AG04450 (cell line): ENCODE measurements around the gene CCDC102B. TPM values are rescaled to one million over a fixed set of nuclear protein-coding genes. Genes with fewer than 3 reads are reported as not detected.
"Not testable (repeated sequence)": the region's sequence is repeated elsewhere in the genome, so short reads cannot be mapped to it uniquely, and the experiment has no call there.

ENCODE experiments used
- CTCF ChIA-PET: fragments of 300-600, 350-600 bp; formaldehyde crosslinking; extraction: SDS; loops from one replicate; lab custom pipeline; 2022; ENCODE audit warnings: antibody characterized with exemption, inconsistent platforms; lab: Charles Lee
- POLR2A ChIA-PET: fragments of 350-600 bp; formaldehyde crosslinking; extraction: SDS; loops from one replicate; lab custom pipeline; 2021; ENCODE audit warnings: antibody characterized with exemption, inconsistent platforms; lab: Yijun Ruan, JAX
- DNase-seq: peaks from one replicate; pipeline ENCODE4 v3.0.0-alpha.2; 2011; ENCODE audit warnings: low read depth, low spot score
- H3K27ac ChIP-seq: one replicate; pipeline ENCODE4 v1.5.1; 2012; ENCODE audit warnings: low read depth, low read length, control low read depth
- H3K27me3 ChIP-seq: one replicate; pipeline ENCODE4 v1.6.0; 2012; ENCODE audit warnings: low read length; ENCODE audit not compliant: control insufficient read depth, insufficient read depth
- H3K4me3 ChIP-seq: 2 replicates; pipeline ENCODE4 v1.5.1; 2011; ENCODE audit warnings: mild to moderate bottlenecking, low read depth, low read length, control low read depth
- H3K9me3 ChIP-seq: 2 replicates; pipeline ENCODE4 v1.5.1; 2012; ENCODE audit warnings: low read length; ENCODE audit not compliant: control insufficient read depth, insufficient read depth
- CTCF ChIP-seq: IDR thresholded peaks from 2 replicates; pipeline ENCODE4 v1.5.1; 2011; ENCODE audit warnings: low read depth, low read length, control low read depth, inconsistent platforms
- polyA plus RNA-seq: library from polyadenylated mRNA; depleted of rRNA; stranded (reverse); fragments of >200 nt; gene quantifications from 2 replicates; pipeline ENCODE4 v1.2.3, GENCODE V29; 2011

CCDC102B gene
- polyA plus RNA-seq, 1 experiment: 4.0 TPM

GRCh38 chr18:68780802-68781635, 16.9 kb upstream of the CCDC102B start:
- TF ChIP-seq CTCF: no peak
- POLR2A ChIA-PET: no interaction called here
- no peak overlapping the region for H3K27ac ChIP-seq
- H3K4me3 ChIP-seq: no peak overlapping the region
- no peak for DNase-seq
- no peaks in the 10 kb centered on the region for H3K9me3 ChIP-seq
- H3K27me3 ChIP-seq: no peaks in the 10 kb centered on the region
- CTCF ChIA-PET: no interaction called here

GRCh38 chr18:68783506-68783905, 14.4 kb upstream of the CCDC102B start:
- no peak overlapping the region for H3K4me3 ChIP-seq
- ChIA-PET POLR2A (no interaction called here), CTCF (no interaction called here)
- no peak for DNase-seq
- H3K9me3 ChIP-seq: no peaks in the 10 kb centered on the region
- TF ChIP-seq CTCF: no peak
- no peak overlapping the region for H3K27ac ChIP-seq
- H3K27me3 ChIP-seq: no peaks in the 10 kb centered on the region

GRCh38 chr18:68784071-68784470, 13.8 kb upstream of the CCDC102B start:
- CTCF ChIA-PET: no interaction called here
- TF ChIP-seq CTCF: no peak
- POLR2A ChIA-PET: no interaction called here
- Histone ChIP-seq H3K27me3 (no peaks in the 10 kb centered on the region), H3K9me3 (no peaks in the 10 kb centered on the region), H3K27ac (no peak overlapping the region), H3K4me3 (no peak overlapping the region)
- DNase-seq: no peak

GRCh38 chr18:68790290-68790689, 7.6 kb upstream of the CCDC102B start:
- CTCF ChIA-PET, H3K27ac ChIP-seq, H3K9me3 ChIP-seq, H3K4me3 ChIP-seq, H3K27me3 ChIP-seq, DNase-seq, POLR2A ChIA-PET: not testable (repeated sequence)

GRCh38 chr18:68791801-68792200, 6.1 kb upstream of the CCDC102B start:
- no peak for TF ChIP-seq CTCF
- ChIA-PET CTCF (no interaction called here), POLR2A (interaction anchor here (0.6 kb wide), 1 partner anchor 199 kb away, joined by 9 read pairs; no protein-coding TSS in a partner anchor)
- Histone ChIP-seq H3K27me3 (no peaks in the 10 kb centered on the region), H3K4me3 (no peak overlapping the region), H3K9me3 (no peaks in the 10 kb centered on the region; the same call in 1 of the 2 replicates), H3K27ac (no peak overlapping the region)
- no peak for DNase-seq
